Measurements from ENCODE around the gene PCBP4.

DNA sequence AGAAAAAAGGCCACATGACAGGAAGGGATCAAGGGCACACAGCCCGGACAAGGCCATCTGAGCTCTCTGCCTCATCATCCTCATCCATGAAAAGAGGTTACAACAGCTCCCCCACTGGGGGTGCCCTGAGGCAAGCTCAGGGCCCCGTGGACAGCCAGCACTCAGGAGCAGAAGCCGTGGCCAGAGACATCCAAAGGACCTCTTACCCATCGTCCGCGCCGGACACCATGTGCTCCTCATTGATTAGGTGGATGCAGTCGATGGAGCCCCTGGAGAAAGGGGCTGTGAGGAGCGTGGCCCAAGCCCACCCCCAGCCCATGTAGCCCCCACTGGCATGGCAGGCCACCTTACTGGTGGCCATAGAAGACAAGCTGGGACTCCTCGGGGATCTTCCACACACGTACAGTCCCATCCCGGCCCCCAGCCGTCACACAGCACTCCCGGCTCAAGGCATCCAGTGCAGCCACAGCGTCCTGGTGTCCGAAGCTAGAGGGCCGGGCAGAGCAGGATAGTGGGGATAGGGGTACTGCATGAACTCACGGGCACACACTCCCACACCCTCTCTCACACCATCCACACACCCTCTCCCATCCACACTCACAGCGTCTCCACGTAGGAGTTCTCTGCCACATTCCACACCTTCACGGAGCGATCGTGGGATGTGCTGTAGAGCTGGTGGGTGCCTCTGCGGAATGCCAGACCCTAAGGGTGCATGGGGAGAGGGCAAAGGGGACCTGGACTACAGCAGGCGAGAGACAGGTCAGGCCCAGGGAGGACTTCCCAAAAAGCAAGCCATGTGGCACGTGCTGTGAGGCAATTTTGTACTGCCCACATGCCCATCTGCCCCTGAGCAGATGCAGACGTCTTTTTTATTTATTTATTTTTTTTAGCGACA is 32.0 kb downstream of the PCBP4 start:
- TF ChIP-seq, protein P1, sequence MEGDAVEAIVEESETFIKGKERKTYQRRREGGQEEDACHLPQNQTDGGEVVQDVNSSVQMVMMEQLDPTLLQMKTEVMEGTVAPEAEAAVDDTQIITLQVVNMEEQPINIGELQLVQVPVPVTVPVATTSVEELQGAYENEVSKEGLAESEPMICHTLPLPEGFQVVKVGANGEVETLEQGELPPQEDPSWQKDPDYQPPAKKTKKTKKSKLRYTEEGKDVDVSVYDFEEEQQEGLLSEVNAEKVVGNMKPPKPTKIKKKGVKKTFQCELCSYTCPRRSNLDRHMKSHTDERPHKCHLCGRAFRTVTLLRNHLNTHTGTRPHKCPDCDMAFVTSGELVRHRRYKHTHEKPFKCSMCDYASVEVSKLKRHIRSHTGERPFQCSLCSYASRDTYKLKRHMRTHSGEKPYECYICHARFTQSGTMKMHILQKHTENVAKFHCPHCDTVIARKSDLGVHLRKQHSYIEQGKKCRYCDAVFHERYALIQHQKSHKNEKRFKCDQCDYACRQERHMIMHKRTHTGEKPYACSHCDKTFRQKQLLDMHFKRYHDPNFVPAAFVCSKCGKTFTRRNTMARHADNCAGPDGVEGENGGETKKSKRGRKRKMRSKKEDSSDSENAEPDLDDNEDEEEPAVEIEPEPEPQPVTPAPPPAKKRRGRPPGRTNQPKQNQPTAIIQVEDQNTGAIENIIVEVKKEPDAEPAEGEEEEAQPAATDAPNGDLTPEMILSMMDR (IDR thresholded peaks at IDR 0.05) = no peak
- TF ChIP-seq POLR2A (IDR thresholded peaks at IDR 0.05) = no peak
